ENCODE measurements around the gene ZNF132.

The ZNF132 gene

DNA sequence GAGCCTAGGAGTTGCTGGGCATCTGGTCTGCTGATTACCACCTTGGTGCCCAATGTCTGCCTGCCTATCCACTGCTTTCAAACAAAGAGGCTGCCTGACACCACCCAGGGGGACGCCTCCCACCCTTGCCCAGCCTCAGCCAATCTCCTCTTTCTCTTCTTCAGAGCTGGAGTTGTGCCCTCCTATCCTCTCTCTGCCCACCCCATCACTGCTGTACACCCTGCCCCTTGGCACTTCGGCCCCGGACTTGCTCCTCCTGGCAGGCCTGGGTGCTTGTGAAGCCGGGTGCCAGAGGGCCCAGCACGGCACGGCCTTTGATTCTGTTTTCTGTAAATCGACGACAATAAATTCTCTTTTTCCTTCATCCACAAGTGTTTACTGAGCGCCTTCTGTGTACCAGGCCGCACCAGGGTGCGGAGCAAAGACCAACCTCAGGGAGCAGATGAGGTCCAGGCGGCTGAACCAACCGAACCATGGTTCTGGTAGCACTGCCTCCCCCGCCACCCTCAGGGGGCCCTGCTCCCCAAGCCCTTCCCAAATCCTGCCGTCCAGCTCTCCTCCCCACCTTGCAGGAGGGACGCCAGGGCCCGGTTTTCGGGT, 39.5 kb downstream of the ZNF132 start:
- Histone ChIP-seq H3K36me3 (peaks cover 14% of the 10 kb centered on the region), H3K27ac (0 out of 2 replicates have a peak overlapping the region, but pooled peaks have one; percentile 46), H4K20me1 (peaks cover 8% of the 10 kb centered on the region), H3K27me3 (peaks cover 8% of the 10 kb centered on the region), H3K4me1 (peaks cover 19% of the 10 kb centered on the region), H3K9ac (no peak overlapping the region), H3K4me3 (peak overlapping the region; percentile 44), H3K9me3 (no peaks in the 10 kb centered on the region), H3K4me2 (peak overlapping the region; percentile 86)
- TF ChIP-seq Cebpa-rat (IDR thresholded peaks at IDR 0.05): no peak

DNA sequence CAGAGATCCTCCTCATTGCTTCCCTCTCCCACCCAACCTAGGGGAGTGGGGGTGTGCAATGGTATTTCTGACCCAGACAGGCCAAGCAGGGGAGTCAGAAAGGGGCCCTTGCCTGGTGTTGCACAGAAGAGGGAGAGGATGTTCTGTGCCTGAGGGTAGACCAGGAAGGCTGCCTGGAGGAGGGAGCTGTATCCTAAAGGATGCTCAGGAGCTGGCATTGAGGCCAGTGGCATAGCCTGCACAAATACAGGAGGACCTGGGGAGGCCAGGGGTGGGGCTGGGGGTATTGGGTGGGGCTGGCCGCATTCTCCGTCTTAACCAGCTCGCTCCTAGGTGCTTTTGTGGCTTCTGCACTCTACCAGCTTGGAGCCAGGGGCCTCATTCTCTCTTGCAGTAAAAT, 40.0 kb downstream of the ZNF132 start:
- Histone ChIP-seq H3K9ac (no peak overlapping the region), H3K4me3 (no peak overlapping the region), H3K27ac (no peak overlapping the region), H4K20me1 (peaks cover 13% of the 10 kb centered on the region), H3K4me1 (peaks cover 19% of the 10 kb centered on the region), H3K27me3 (peaks cover 8% of the 10 kb centered on the region), H3K9me3 (no peaks in the 10 kb centered on the region), H3K36me3 (peaks cover 19% of the 10 kb centered on the region), H3K4me2 (no peak overlapping the region)
- no peak for TF ChIP-seq Cebpa-rat (IDR thresholded peaks at IDR 0.05)

DNA sequence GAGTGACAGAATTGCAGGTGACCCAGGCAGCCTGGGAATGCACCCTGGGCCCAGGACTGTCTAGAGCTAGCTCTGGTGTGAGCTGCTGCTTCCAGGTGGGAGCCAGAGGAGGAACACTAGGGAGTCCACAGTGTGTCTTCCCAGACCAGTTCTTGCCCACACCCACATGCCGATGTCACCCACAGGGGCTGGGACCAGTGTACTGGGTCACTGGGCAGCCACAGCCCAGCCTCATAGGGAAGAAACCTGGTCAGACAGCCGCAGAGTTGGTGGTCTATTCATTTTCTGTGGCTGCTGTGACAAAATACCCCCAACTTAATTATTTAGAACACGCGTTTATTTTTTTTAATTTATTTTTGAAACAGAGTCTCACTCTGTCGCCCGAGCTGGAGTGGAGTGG, 41.4 kb downstream of the ZNF132 start:
- no peak overlapping the region for H3K27ac ChIP-seq
- no peak overlapping the region for H3K4me2 ChIP-seq
- no peak overlapping the region for H3K4me3 ChIP-seq
- H3K9me3 ChIP-seq: no peaks in the 10 kb centered on the region
- H3K9ac ChIP-seq: no peak overlapping the region
- H3K36me3 ChIP-seq: peaks cover 33% of the 10 kb centered on the region
- peaks cover 8% of the 10 kb centered on the region for H3K27me3 ChIP-seq
- H3K4me1 ChIP-seq: peaks cover 19% of the 10 kb centered on the region
- TF ChIP-seq Cebpa-rat (IDR thresholded peaks at IDR 0.05): no peak
- peaks cover 26% of the 10 kb centered on the region for H4K20me1 ChIP-seq

DNA sequence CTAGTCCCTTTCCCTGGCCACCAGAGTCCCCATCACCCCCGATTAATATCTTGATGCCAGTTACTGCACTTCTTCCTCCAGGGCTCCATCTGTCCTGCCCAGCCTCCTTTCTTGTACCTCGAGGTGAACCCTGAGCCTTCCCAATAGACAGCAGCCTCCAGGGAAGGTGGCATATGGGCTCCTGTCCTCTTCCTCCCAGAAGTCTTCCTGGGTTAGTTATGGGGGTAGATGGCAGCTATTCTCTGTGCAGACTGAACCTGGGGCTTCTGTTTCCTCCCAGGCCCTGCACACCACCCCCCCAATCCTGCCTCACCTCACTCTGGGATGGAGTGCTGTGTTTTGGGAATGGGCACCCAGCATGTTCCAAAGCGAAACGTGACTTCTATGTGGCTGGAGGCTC, 41.9 kb downstream of the ZNF132 start:
- no peaks in the 10 kb centered on the region for H3K9me3 ChIP-seq
- H3K27me3 ChIP-seq: peaks cover 8% of the 10 kb centered on the region
- no peak overlapping the region for H3K9ac ChIP-seq
- TF ChIP-seq Cebpa-rat (IDR thresholded peaks at IDR 0.05): no peak
- peaks cover 19% of the 10 kb centered on the region for H3K4me1 ChIP-seq
- no peak overlapping the region for H3K4me2 ChIP-seq
- H3K27ac ChIP-seq: no peak overlapping the region
- H4K20me1 ChIP-seq: peaks cover 31% of the 10 kb centered on the region
- H3K4me3 ChIP-seq: no peak overlapping the region
- H3K36me3 ChIP-seq: peaks cover 37% of the 10 kb centered on the region

DNA sequence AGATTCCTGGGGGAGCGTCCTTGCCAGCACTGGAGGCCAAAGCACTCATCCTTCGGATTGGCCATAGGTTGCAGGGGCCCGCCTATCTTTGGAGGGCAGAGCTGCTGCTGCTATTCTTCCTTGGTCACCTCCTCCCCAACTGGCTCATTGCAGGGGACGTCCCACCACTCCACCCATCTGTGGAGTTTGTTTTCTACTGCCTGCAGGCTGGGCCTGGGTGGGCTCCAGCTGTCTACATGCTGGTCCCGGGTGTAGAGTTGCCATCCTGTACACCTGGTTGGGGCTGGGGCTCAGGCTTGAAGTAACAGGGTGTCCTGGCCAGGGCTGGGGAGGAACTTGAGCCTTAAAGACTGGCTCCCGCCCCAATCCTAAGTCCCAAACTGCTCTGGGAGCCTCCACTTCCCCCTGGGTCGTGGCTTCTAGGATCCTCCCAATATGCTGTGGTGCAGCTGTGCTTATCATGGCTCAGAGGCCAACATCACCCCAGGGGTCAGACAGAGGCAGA, 42.4 kb downstream of the ZNF132 start:
- Histone ChIP-seq H3K4me1 (peaks cover 19% of the 10 kb centered on the region), H3K36me3 (peaks cover 42% of the 10 kb centered on the region), H3K4me2 (no peak overlapping the region), H3K27me3 (peaks cover 8% of the 10 kb centered on the region), H3K4me3 (no peak overlapping the region), H4K20me1 (peaks cover 36% of the 10 kb centered on the region), H3K9me3 (no peaks in the 10 kb centered on the region), H3K9ac (no peak overlapping the region), H3K27ac (no peak overlapping the region)
- TF ChIP-seq Cebpa-rat (IDR thresholded peaks at IDR 0.05): no peak

DNA sequence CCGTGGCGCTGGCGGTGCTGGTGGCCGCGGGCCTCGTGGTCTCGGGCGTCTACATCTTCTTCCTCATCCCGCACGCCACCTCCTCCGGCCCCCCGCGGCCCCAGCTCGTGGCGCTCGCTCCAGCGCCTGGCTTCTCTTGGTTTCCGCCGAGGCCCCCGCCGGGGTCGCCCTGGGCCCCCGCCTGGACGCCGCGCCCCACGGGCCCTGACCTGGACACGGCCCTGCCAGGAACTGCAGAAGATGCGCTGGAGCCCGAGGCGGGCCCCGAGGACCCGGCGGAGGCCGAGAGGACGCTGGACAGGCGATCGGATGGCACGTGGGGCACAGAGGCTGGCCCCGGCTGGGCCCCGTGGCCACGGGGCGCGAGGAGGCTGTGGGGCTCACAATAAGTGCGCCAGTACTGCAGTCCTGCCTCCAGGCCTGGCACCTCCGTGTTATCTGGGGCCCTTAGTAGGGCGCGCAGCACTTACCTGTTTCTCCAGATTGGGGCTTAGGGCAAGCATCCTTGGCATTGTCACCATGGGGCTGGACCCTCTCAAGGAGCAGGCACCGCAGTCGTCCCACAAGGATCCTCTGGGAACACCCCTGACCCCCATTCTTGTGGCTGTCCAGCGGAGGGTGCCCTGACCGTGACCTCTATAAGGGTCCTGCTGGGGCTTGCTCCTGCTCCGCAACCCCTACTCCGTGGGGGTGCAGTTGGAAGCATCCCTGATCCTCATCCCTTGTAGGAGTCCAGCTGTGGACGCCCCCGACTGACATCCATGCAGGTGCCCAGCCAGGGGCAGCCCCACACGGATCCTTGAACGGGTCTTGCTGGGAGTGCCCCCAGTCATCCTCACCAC, 43.0 kb downstream of the ZNF132 start:
- Histone ChIP-seq H3K9me3 (no peaks in the 10 kb centered on the region), H3K4me3 (no peak overlapping the region), H3K9ac (no peak overlapping the region), H4K20me1 (peaks cover 43% of the 10 kb centered on the region), H3K4me2 (no peak overlapping the region), H3K27ac (no peak overlapping the region), H3K4me1 (peaks cover 12% of the 10 kb centered on the region), H3K36me3 (peaks cover 49% of the 10 kb centered on the region), H3K27me3 (peaks cover 8% of the 10 kb centered on the region)
- TF ChIP-seq Cebpa-rat (IDR thresholded peaks at IDR 0.05): no peak

DNA sequence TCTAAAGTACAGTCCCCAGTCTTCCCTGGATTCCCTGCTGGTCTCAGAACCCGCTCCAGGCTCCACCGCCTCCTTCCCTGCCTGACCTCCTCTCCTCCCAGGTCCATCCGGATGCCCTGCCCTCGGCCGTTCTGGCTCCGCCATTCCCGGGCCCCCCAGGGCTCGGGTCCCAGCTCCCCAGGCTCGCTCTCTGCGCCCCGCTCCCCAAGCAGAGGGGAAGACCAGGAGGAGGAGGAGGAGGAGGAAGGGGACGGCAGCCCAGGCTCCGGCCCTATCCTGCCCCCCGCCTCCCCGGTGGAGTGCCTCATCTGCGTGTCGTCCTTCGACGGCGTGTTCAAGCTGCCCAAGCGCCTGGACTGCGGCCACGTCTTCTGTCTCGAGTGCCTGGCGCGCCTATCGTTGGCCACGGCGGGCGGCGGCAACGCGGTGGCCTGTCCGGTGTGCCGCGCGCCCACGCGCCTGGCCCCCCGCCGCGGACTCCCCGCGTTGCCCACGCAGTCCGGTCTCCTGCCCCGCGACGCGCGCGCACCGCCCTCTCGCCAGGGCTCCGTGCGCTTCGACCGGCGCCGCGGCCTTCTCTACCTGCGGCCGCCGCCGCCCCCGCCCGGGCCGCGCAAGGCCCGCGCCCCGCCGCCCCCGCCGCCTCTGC, 43.9 kb downstream of the ZNF132 start:
- Histone ChIP-seq H3K9me3 (no peaks in the 10 kb centered on the region), H4K20me1 (peaks cover 51% of the 10 kb centered on the region), H3K27ac (no peak overlapping the region), H3K27me3 (peaks cover 8% of the 10 kb centered on the region), H3K9ac (no peak overlapping the region), H3K4me1 (peaks cover 12% of the 10 kb centered on the region), H3K36me3 (peaks cover 57% of the 10 kb centered on the region), H3K4me2 (no peak overlapping the region), H3K4me3 (no peak overlapping the region)
- TF ChIP-seq Cebpa-rat (IDR thresholded peaks at IDR 0.05): no peak

DNA sequence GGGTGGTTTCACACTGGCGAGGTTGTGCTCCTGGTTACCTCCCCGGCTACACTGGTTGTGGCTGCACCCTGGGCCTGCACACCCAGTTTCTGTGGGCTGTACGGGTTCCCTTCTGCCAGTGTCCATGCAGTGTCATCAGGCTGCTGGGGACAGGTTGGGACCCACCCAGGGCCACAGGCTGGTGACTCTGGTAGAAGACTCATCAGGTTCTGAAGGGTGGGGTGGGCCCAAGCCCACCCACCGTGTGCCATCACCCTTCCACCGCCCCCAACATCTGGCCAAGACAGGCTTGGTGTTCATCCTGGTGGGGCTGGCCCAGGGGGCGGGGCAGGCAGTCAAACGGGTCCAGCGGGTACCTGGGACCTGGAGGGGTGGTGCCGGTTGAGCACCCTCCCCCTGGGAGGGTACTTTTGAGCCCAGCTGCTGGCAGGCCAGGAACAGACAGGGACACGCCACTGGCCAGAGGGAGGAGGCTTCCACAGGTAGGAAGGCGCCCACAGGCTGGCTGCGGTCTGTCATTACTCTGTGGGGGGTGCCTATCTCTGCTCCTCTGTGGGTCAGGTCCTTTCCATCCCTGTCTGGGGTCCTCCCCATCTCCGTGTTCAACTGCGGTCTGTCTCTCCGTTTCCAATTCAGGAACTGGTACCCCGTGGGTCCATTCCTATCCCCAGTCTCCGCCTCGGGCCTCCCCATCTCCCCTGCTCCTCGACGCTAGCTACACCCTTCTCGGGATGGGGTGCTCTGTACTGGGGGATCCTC, 44.6 kb downstream of the ZNF132 start, which contains the start of gene RNF225:
Gene RNF225, plus strand, starts transcription at position 437 of the 759 bp plus-strand sequence. CDS start 434 bp downstream, outside the sequence.
- no peak within 1 kb of the TSS for H3K4me2 ChIP-seq
- no peak for TF ChIP-seq Cebpa-rat (IDR thresholded peaks at IDR 0.05)
- no peak within 1 kb of the TSS for H3K9ac ChIP-seq
- H3K9me3 ChIP-seq: no peaks in the 10 kb centered on the region
- peaks cover 58% of the 10 kb centered on the region for H4K20me1 ChIP-seq
- H3K36me3 ChIP-seq: peaks cover 64% of the 10 kb centered on the region
- no peak within 1 kb of the TSS for H3K4me3 ChIP-seq
- H3K27ac ChIP-seq: no peak within 1 kb of the TSS
- peaks cover 13% of the 10 kb centered on the region for H3K4me1 ChIP-seq
- H3K27me3 ChIP-seq: peaks cover 8% of the 10 kb centered on the region

DNA sequence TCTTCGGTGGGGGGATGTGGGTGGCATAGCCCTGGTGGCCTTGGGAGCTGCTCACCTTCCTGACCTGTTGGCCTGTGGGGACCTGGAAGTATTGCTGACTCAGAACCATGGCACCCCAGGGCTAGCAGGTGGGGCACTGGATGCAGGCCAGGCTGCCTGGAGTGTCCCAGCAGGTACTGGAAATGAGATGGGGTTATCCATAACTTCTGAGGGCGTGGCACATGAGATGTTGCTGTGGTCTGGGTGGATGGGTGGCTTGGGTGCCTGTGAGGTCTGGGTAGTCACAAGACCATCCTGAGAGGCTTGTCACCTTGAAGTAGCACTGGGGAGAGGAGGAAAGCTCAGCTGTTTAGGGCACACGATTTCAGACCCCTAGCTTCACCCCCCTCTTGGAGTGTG, 45.1 kb downstream of the ZNF132 start:
- no peak for TF ChIP-seq Cebpa-rat (IDR thresholded peaks at IDR 0.05)
- H3K9ac ChIP-seq: no peak overlapping the region
- H3K9me3 ChIP-seq: no peaks in the 10 kb centered on the region
- H3K27ac ChIP-seq: no peak overlapping the region
- H3K4me3 ChIP-seq: no peak overlapping the region
- peaks cover 16% of the 10 kb centered on the region for H3K4me1 ChIP-seq
- H3K36me3 ChIP-seq: peaks cover 70% of the 10 kb centered on the region
- no peak overlapping the region for H3K4me2 ChIP-seq
- H4K20me1 ChIP-seq: peaks cover 64% of the 10 kb centered on the region
- H3K27me3 ChIP-seq: peaks cover 8% of the 10 kb centered on the region
